ENCODE results near the gene KLRD1. TPM values are rescaled to one million over a fixed set of nuclear protein-coding genes. Genes with fewer than 3 reads are reported as not detected.

Gene KLRD1, protein sequence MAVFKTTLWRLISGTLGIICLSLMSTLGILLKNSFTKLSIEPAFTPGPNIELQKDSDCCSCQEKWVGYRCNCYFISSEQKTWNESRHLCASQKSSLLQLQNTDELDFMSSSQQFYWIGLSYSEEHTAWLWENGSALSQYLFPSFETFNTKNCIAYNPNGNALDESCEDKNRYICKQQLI
- total RNA-seq = not detected in 2 replicates

DNA sequence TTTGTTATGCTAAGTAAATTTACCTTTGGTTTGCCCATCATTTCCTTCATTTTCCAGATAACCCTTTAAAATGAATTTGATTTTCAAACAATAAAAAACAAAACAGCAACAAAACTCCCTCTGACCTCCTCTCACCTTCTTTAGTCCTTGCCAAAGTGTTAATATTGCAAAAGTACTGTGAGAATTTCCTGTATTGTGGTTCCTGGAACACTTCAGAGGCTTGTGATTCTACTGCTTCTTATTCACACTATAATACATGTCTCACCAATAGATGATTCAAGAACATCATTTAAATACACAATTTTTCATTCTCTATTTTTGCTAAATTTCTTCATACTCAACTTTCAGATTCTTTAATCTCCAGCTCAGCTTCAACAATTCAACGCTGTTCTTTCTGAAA lies at the start of gene KLRD1:
Gene KLRD1 (plus strand): TSS at position 241 of the 400 bp plus-strand sequence. CDS start 208 bp downstream, outside the sequence.

Other genes starting within 250 kb of the KLRD1 start
- gene CLEC1A, start 208.9 kb upstream of the KLRD1 start, total RNA-seq = not detected in 2 replicates
- gene CLEC7A, start 177.7 kb upstream of the KLRD1 start, total RNA-seq = not detected in 2 replicates
- 0.04 TPM in 1 of 2 replicates, not detected in the other for gene OLR1, start 135.7 kb upstream of the KLRD1 start, total RNA-seq
- gene TMEM52B, start 128.8 kb upstream of the KLRD1 start, total RNA-seq = not detected in 2 replicates
- 9.1 and 19.6 TPM in 2 replicates for gene GABARAPL1, start 95.0 kb upstream of the KLRD1 start, total RNA-seq
- 0.31 TPM in 1 of 2 replicates, not detected in the other for gene KLRK1, start 82.2 kb downstream of the KLRD1 start, total RNA-seq
- not detected in 2 replicates for gene KLRC4, start 101.9 kb downstream of the KLRD1 start, total RNA-seq
- gene KLRC3, start 112.7 kb downstream of the KLRD1 start, total RNA-seq = not detected in 2 replicates
- not detected in 2 replicates for gene KLRC2, start 128.1 kb downstream of the KLRD1 start, total RNA-seq
- gene KLRC1, start 145.5 kb downstream of the KLRD1 start, total RNA-seq = 0.23 and 0.30 TPM in 2 replicates
- 4.6 and 7.0 TPM in 2 replicates for gene EIF2S3B, start 198.0 kb downstream of the KLRD1 start, total RNA-seq

Data from hair follicular keratinocyte (primary cell).